Kidney (tissue), 14 donors: ENCODE results near the gene UBE2D2. TPM values are rescaled to one million over a fixed set of nuclear protein-coding genes. Genes with fewer than 3 reads are reported as not detected.

Experiments used
- DNase-seq, 5 donors: peaks; one replicate each; pipeline ENCODE4 v3.0.0-alpha.2; 2013 to 2020
- FAIRE-seq: peaks from 2 replicates; lab custom pipeline; 2012; peaks lifted over from hg19 to GRCh38; lab: Jason Lieb, UNC
- H3K27ac ChIP-seq, 2 donors: one replicate each; pipeline ENCODE4 v1.7.0; 2013; ENCODE audit warnings: low read depth in 2 of 2, low read length in 2 of 2, inconsistent platforms in 1 of 2
- H3K27me3 ChIP-seq: one replicate; pipeline ENCODE4 v1.7.1; 2013; ENCODE audit warnings: low read length, inconsistent platforms; ENCODE audit not compliant: control insufficient read depth, insufficient read depth
- H3K36me3 ChIP-seq, 3 donors: one replicate each; pipeline versions ENCODE4 v1.7.0 to v1.7.1; 2013; ENCODE audit warnings: low read length in 3 of 3, control low read depth in 1 of 3, inconsistent platforms in 1 of 3; ENCODE audit not compliant: insufficient read depth in 3 of 3, control insufficient read depth in 2 of 3
- H3K4me1 ChIP-seq, 3 donors: one replicate each; pipeline versions ENCODE4 v1.7.0 to v1.7.1; 2013; ENCODE audit warnings: low read length in 3 of 3, inconsistent platforms in 1 of 3, low read depth in 1 of 3; ENCODE audit not compliant: control insufficient read depth in 2 of 3, insufficient read depth in 2 of 3
- H3K4me3 ChIP-seq, 3 donors: one replicate each; pipeline versions ENCODE4 v1.7.0 to v1.8.1; 2013; ENCODE audit warnings: low read length in 3 of 3, control low read depth in 1 of 3, inconsistent platforms in 1 of 3
- H3K9ac ChIP-seq, 3 donors: one replicate each; pipeline versions ENCODE4 v1.7.0 to v1.7.1; 2013; ENCODE audit warnings: low read length in 3 of 3, control low read depth in 1 of 3, inconsistent platforms in 1 of 3
- H3K9me3 ChIP-seq, 3 donors: one replicate each; pipeline versions ENCODE4 v1.7.0 to v1.7.1; 2013; ENCODE audit warnings: low read length in 3 of 3, control low read depth in 1 of 3, inconsistent platforms in 1 of 3; ENCODE audit not compliant: control insufficient read depth in 2 of 3, insufficient read depth in 1 of 3
- CTCF ChIP-seq: IDR thresholded peaks from 3 replicates; pipeline ENCODE4 v1.5.1; 2012; ENCODE audit warnings: mild to moderate bottlenecking, moderate library complexity, borderline replicate concordance; ENCODE audit not compliant: insufficient read depth; ENCODE audit errors: extremely low read depth
- intact Hi-C: fragments of 100-400 bp; cut with DNase I; formaldehyde crosslinking; loops from one replicate; pipeline ENCODE4 v1.11.1; 2022
- polyA plus RNA-seq: library from polyadenylated mRNA; stranded (reverse); fragments of 350-450 nt; fragmentation: Illumina TruSeq; extraction: RNeasy Lipid Tissue Mini Kit (QIAGEN cat#74804); gene quantifications from one replicate; pipeline ENCODE4 v1.2.3, GENCODE V29; 2014; ENCODE audit warnings: low read depth, low replicate concordance; ENCODE audit not compliant: insufficient read depth
- total RNA-seq: library from RNA; stranded (reverse); fragmentation: NEBNext Ultra II Directional; extraction: Animal tissue kit (Norgen Biotek cat#: 25700); gene quantifications from one replicate; pipeline ENCODE4 v1.2.1, GENCODE V29; 2021
- donor health status: control.
- donor health status: control.
- donor health status: control.
- donor health status: control.
- donor health status: control.
- donor health status: DM: yes; HTN: yes; CAD: no.
- donor health status: Normal renal cell carcinoma (clear cell type).

The UBE2D2 gene
- total and polyA plus RNA-seq, 2 donors from 2014 or later: 118 to 131 TPM

DNA sequence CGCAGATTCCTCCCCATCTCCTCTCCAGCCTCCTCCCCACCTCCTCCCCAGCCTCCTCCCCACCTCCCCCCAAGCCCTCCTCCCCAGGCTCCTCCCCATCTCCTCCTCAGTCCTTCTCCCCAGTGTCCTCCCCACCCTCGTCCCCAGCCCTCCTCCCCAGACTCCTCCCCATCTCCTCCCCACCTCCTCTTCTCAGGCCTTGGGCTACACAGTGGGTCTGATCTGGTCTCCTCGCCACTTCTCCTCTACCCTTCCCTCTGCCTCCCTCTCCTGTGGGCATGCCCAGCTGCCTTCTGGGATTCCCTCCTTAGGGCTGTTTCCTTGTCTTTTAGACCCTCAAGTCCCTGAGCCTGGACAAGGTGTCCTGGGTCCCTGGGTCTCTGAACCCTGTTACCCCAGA is 115.3 kb downstream of the UBE2D2 start:
- Histone ChIP-seq H3K4me3 (no peak overlapping the region), H3K36me3 (peaks cover 0 to 18% (median 9%) of the 10 kb centered on the region in 3 donors), H3K9ac (no peak overlapping the region), H3K4me1 (peaks cover 0 to 48% (median 24%) of the 10 kb centered on the region in 3 donors), H3K9me3 (no peaks in the 10 kb centered on the region), H3K27me3 (no peaks in the 10 kb centered on the region), H3K27ac (peak overlapping the region; percentile 56 to 74)
- intact Hi-C loops: no loop called here
- peak in 4 of 5 donors; percentile 64 to 84 (median 68) for DNase-seq
- no peak for FAIRE-seq
- TF ChIP-seq CTCF: no peak

GRCh38 chr5:139676951-139677735 is 116.0 kb downstream of the UBE2D2 start:
- FAIRE-seq (no peak), DNase-seq (peak; percentile 87 to 93 (median 91))
- Histone ChIP-seq H3K9ac (peak overlapping the region in 1 of 3 donors; percentile 67), H3K9me3 (no peaks in the 10 kb centered on the region), H3K36me3 (peaks cover 0 to 25% (median 9%) of the 10 kb centered on the region in 3 donors), H3K4me1 (peaks cover 0 to 44% (median 19%) of the 10 kb centered on the region in 3 donors), H3K4me3 (no peak overlapping the region), H3K27me3 (no peaks in the 10 kb centered on the region), H3K27ac (peak overlapping the region; percentile 56 to 74)
- intact Hi-C loops: no loop called here
- TF ChIP-seq CTCF: no peak

Other genes starting within 250 kb of the UBE2D2 start
- 68.0 TPM for gene PAIP2, start 219.5 kb upstream of the UBE2D2 start, total RNA-seq
- 121 TPM for gene PAIP2, start 219.5 kb upstream of the UBE2D2 start, polyA plus RNA-seq
- 3.5 TPM for gene SLC23A1, start 178.0 kb upstream of the UBE2D2 start, total RNA-seq
- gene SLC23A1, start 178.0 kb upstream of the UBE2D2 start, polyA plus RNA-seq: 31.9 TPM
- 49.6 TPM for gene MZB1, start 171.4 kb upstream of the UBE2D2 start, total RNA-seq
- 1.2 TPM for gene MZB1, start 171.4 kb upstream of the UBE2D2 start, polyA plus RNA-seq
- 3.8 TPM for gene PROB1, start 166.2 kb upstream of the UBE2D2 start, total RNA-seq
- gene PROB1, start 166.2 kb upstream of the UBE2D2 start, polyA plus RNA-seq: 1.5 TPM
- 6.8 TPM for gene SPATA24, start 157.2 kb upstream of the UBE2D2 start, total RNA-seq
- 21.6 TPM for gene SPATA24, start 157.2 kb upstream of the UBE2D2 start, polyA plus RNA-seq
- 13.7 TPM for gene DNAJC18, start 121.8 kb upstream of the UBE2D2 start, total RNA-seq
- 3.9 TPM for gene DNAJC18, start 121.8 kb upstream of the UBE2D2 start, polyA plus RNA-seq
- gene ECSCR, start 98.6 kb upstream of the UBE2D2 start, total RNA-seq: 34.9 TPM
- 31.9 TPM for gene ECSCR, start 98.6 kb upstream of the UBE2D2 start, polyA plus RNA-seq
- gene SMIM33, start 90.3 kb upstream of the UBE2D2 start, total RNA-seq: 0.13 TPM
- gene SMIM33, start 90.3 kb upstream of the UBE2D2 start, polyA plus RNA-seq: not detected
- gene STING1, start 78.6 kb upstream of the UBE2D2 start, total RNA-seq: 109 TPM
- 29.8 TPM for gene STING1, start 78.6 kb upstream of the UBE2D2 start, polyA plus RNA-seq
- 122 TPM for gene CXXC5, start 87.0 kb downstream of the UBE2D2 start, total RNA-seq
- 116 TPM for gene CXXC5, start 87.0 kb downstream of the UBE2D2 start, polyA plus RNA-seq
- 0.13 TPM for gene PSD2, start 234.5 kb downstream of the UBE2D2 start, total RNA-seq
- 0.09 TPM for gene PSD2, start 234.5 kb downstream of the UBE2D2 start, polyA plus RNA-seq